NCI-H2107 (cell line): Measurements from ENCODE around the gene GCH1.
A peak's percentile ranks its signal among the peaks of the same experiment; 100 is the strongest.
"Not testable (repeated sequence)": the region's sequence is repeated elsewhere in the genome, so short reads cannot be mapped to it uniquely, and the experiment has no call there.

Experiments
- DNase-seq: peaks from one replicate; lab custom pipeline; 2025; lab: John Stamatoyannopoulos, UW

The GCH1 gene

DNA sequence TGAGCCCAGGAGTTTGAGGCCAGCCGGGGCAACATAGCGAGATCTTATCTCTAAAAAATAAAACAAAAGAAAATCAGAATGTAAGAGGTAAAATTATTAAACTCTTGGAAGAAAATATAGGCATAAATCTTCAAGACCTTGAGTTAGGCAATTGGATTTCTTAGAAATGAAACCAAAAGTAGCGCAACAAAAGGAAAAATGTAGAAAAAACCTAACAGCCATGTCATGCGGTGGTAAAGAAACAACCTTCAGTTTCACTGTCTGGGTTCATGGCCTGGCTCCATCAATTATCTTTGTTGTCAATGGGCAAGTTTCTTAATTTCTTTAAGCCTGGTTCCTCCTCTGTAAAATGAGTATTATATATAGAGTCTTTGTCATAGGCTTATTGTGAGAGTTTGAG lies 5.6 kb upstream of the GCH1 start:
- DNase-seq: no peak

DNA sequence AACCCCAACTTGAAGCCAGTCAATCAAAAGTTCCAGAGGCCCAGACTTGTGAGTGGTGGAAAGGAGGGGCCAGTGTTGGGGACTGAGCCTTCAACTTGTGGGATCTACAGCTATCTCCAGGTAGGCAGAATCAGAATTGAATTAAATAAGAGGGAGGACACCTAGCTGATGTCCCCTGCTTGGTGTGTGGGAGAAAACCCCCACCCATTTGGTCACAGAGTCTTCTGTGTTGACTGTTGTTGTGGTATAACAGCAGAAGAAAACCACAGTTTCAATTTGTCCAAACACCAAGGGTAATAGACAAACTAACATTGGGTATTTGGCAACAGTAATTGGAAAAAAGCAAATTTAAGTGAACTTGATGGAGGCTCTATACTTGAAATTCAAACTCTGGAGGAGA lies 3.4 kb upstream of the GCH1 start:
- DNase-seq: no peak

DNA sequence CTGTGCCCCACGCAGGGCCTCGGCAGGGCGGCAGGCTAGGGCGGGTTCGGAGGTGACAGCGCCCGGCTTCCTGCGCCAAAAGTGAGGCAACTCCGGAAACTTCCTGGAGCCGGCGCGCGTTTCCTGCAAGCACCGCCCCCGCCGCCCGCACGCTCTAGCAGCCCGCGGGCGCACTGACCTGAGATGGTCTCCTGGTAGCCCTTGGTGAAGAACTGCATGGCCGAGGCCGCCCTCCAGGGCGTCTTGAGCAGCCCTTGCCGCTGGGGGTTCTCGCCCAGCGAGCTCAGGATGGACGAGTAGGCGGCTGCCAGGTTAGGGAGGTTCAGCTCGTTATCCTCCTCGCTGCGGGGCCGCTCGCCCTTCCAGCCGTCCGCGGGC lies 494 bp downstream of the GCH1 start:
- peak; percentile 32 for DNase-seq

DNA sequence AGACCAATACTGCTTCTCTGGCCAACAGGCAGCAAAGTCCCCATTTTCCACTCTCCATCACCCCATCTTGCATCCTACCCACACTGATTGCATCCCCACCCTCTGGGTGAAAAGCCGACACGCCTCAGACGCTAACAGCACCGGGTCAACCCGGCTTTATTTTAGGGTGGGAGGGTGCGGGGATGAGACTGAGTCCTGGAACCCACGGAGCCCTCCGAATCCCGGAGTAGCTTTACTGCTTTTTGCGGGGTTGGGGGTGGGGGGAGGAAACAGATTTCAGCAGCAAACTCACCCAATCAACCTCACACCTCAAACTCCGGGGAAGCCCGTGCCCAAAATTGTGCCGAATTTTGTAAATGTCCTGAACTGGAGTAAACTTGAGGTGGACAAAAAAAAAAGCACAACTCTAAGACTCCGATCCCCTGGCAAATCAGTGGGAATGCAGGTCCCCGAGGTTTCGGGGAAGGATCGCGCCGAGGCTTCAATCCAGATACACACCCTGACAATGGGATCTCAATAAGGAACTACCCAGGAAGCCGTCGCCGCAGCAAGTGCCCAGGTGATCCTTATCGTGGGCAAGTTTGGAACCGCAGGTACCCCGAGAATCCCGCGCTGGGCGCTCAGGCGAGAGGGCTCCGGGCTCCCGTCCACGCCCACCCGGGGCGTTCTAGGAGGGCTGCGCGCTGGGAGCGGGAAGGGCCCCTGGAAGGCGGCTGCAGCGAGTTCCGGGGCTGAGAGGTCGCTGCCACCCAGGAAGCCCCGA lies 1.1 kb downstream of the GCH1 start:
- DNase-seq: no peak

DNA sequence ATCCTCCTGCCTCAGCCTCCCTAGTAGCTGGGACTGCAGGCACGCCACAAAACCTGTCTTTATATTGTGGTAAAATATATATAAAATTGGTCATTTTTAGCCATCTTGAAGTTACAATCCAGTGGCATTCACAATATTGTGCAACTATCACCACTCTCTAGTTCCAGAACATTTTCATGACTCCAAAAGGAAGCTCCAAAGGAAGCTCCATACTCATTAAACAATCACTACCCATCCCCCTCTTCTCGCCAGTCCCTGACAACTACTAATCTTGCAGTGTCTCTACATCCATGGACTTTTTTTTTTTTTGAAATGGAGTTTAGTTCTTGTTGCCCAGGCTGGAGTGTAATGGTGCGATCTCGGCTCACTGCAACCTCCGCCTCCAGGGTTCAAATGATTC lies 3.1 kb downstream of the GCH1 start:
- no peak for DNase-seq

DNA sequence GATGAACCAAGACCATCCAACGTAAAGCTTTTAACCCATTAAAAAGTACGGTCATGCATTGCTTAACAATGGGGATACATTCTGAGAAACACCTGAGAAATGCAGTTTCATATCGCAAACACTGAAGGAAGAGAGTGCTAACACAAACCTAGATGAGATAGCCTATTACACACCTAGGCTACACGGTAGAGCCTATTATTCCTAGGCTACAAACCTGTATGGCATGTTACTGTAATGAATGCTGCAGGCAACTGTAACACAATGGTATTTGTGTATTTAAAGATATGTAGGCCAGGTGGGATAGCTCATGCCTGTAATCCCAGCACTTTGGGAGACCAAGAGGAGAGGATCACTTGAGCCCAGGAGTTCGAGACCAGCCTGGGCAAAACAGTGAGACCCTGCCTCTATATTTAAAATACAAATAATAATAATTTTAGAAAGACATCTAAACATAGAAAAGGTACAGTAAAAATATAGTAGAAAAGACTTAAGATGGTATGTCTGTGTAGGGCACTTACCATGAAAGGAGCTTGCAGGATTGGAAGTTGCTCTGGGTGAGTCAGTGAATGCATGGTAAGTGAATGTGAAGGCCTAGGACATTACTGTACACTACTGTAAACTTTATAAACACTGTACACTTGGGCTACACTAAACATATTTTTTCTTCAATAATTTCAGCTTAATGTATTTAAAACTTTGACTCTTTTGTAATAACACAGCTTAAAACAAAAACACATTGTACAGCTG lies 4.6 kb downstream of the GCH1 start:
- not testable (repeated sequence) for DNase-seq

DNA sequence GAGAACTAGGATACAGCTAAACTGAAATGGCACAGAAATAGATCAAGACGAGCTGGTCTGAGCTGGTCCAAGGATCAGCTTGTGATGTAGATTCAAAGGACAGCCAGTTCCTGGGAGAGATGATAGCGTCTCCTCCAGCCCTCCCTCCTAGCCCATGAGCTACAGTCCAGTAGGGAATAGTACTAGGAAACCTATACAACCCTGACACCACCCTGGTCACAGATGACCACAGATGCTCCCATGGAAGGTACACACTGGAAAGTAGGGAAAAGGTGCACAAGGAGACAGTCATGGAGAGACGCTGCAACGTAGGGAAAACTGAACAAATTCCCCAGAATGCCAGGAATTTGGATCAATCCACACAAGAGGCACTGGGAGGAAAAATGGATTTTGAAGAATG lies 6.9 kb downstream of the GCH1 start:
- no peak for DNase-seq

DNA sequence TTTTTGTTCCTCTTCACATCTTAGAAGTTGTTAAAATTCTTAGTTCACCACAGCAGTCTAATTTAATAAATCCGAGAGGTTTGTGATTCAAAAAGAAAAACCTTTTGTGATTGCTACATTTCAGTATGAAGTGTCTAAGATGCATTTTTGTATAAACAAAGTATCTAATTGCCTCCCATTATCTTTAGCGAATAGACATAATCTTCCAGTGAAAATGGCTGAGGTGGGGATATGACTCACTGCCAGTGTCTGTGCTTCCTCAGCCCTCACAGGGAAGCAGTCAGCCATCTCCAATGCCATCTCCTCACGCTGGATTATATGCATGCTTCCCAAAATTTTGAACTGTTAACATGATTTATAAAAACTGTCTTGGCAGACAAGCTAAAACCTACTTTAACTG lies 7.6 kb downstream of the GCH1 start:
- DNase-seq: no peak

DNA sequence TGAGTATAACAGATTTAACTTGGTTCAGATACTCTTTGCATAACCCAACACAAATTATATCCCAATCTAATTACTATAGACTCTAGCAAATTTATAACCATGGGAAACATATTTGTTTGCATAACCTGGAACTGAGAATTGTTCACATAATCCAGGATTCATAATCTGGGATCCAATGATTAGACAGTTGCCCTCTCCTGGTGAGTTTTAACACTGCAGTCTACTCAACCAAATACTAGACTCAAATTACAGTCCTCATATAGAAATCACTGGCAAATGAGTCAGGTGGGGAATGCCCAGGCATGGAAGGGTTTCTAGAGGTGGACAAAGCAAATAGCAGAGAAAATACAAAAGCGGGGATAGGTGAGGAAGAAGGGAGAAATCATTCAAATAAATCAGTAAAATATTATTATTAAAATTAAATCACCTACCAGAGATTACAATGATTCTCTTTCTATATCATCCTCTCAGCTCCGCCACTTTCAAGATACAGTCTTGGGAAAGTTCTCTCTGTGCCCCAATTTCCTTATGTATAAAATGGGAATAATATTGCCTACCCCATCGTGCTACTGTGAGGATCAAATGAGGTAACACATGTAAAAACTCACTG lies 9.4 kb downstream of the GCH1 start:
- peak; percentile 35 for DNase-seq

DNA sequence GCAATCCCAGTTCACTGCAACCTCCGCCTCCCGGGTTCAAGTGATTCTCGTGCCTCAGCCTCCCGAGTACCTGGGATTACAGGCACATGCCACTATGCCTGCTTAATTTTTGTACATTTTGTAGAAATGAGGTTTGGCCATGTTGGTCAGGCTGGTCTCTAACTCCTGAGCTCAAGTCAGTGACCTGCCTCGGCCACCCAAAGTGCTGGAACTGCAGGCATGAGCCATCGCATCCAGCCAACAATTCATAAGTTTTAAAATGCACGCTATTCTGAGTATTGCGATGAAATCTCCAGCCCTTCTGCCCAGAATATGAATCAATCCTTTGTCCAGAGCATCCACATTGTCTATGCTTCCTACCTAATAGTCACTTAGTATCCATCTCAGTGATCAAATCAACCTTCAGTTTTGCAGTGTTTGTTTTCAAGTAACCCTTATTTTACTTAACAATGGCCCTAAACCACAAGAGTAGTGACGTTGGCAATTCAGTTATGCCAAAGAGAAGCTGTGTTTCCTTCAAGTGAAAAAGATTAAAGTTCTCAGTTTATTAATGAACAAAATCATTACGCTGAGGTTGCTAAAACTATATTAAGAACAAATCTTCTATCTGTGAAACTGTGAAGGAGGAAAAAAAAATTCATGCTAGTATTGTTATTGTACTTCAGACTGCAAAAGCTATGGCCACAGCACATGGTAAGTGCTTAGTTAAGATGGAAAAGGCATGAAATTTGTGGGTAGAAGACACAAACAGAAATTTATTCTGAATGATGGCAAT lies 11.0 kb downstream of the GCH1 start:
- DNase-seq: no peak

DNA sequence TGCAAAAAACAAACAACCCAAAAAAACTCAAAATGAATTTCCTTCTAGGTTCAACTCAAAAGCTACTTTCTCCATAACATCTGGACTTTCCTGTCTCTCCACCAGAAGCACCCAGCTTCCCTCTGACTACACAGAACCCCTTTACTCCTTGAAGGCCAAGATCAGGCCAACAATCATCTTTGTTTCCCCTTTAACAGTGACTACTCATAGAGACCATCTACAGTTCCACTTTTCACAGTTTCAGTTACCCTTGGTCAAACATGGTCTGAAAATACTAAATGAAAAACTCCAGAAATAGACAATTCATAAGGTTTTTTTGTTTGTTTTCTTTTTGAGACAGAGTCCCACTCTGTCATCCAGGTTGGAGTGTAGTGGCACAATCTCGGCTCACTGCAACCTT lies 11.8 kb downstream of the GCH1 start:
- no peak for DNase-seq

DNA sequence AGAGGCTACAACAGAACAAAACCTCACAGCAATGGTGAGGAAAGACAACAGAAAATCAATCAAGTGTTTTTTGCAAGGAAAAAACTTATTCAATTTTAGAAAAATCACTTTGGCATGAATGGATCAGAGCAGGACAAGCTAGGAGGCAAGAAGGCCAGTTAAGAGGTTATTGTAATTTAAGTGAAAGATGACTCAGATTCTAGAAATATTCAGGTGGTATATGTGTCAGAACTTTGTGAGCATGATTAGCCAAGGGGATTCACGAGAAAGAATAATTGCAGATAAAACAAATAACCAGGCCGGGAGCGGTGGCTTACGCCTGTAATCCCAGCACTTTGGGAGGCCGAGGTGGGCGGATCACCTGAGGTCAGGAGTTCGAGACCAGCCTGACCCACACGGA lies 12.7 kb downstream of the GCH1 start:
- no peak for DNase-seq

DNA sequence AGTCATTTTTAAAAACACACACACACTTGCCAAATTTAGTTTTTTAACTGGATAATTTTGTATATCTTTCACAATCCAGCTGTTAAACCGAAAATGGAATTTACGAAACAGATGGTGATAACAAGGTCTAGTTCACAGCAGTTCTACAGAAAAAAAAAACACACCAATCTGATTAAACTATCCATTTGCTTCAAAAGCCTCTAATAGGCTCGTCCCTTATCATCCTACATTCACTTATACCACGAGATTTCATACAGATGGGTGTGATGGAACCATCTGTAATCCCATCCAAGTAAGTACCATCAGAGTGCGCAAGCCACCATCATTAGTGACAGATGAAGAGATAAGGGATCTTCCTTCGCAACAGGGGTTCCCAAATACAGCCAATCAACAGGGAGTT lies 20.1 kb downstream of the GCH1 start:
- no peak for DNase-seq

DNA sequence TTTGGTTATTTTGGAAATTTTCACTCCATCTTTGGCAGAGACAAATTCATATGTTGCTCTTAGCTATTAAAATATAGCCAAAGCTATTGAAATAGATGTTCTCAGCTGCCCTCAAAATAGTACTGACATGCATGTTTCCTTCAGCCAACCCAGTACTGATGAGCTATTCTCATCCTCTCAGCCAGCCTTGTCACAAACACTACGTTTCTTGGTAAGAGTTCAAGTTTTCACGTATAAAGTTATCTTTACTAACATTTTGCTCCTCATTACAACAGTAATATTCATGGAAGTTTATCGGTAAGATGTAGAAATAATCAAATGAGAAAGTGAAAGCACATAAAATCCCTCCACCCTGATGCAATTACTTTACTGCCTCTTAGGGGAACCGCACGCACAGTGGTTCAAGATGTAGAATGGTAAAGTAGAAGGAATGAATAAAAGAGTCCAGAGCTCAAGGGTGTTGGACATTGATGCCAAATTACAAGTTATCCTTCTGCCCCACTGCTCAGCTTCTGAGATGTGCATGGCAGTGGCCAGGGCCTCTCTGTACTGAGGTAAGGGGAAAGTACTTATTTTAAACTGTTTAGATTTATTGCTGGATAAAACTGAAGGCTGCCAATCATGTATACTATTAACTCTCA lies 20.7 kb downstream of the GCH1 start:
- no peak for DNase-seq

DNA sequence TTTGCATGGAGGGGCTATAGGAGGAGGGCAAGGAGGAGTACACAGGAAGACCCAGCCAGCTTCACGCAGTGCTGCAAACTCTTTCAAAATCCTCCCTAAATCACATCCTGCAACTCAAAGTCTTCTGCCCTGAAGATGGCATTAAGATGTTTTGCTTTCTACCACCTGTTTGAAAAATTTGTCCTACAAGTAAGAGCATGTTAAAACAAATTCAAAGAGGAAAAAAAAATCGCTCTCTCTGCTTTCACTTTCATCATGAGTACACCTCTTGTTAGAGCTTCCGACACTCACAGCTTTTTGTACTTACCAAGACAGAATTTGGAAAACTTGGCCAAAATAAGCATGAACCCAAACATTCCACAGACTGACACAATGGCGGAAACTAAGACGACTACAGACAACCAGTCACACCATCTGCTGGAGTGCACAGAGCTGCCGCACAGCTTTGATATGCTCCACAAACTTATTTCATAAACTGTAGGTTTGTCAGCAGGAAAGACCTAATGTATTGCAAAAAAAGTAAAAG lies 21.3 kb downstream of the GCH1 start:
- no peak for DNase-seq

DNA sequence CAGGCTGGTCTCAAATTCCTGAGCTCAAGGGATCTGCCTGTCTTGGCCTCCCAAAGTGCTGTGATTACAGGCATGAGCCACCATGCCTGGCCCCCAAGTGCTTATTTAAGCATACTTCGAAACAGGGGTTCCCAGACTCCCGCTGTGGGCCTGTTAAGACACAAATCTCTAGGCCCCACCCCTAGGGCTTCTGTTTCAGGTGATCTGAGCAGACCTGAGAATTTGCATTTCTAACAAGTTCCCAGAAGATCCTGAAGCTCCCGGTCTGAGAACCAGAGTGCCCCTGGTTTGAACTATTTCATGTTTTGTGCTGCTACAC lies 25.0 kb downstream of the GCH1 start:
- no peak for DNase-seq

DNA sequence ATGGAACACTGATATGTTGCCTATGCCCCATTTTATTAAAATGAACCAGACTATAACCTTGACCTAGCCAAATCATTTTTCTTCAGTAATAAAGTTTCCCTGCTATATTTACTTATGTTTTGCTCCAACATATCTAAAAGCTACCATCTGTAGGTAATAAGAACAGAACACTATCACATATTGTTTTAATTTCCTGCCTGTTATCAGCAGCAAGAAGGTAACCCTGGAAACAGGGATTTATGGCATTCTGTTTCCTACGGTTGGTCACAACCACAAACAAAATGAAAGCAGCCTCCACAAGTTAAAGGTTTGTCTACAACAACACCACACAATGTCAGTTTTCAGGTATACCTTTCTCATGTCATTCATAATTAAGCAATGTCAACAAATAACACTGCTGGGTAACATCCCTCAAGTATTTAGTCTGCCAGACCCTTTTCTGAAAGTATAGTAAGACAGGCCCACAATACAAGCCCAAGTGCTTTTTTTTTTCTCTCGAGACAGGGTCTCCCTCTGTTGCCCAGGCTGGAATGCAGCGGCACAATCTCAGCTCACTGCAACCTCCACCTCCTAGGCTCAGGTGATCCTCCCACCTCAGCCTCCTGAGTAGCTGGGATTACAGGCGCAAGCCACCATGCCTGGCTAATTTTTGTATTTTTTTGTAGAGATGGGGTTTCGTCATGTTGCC lies 25.5 kb downstream of the GCH1 start:
- no peak for DNase-seq

DNA sequence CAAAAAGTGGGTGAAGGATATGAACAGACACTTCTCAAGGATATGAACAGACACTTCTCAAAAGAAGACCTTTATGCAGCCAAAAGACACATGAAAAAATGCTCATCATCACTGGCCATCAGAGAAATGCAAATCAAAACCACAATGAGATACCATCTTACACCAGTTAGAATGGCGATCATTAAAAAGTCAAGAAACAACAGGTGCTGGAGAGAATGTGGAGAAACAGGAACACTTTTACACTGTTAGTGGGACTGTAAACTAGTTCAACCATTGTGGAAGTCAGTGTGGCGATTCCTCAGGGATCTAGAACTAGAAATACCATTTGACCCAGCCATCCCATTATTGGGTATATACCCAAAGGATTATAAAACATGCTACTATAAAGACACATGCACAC lies 27.0 kb downstream of the GCH1 start:
- DNase-seq: not testable (repeated sequence)

DNA sequence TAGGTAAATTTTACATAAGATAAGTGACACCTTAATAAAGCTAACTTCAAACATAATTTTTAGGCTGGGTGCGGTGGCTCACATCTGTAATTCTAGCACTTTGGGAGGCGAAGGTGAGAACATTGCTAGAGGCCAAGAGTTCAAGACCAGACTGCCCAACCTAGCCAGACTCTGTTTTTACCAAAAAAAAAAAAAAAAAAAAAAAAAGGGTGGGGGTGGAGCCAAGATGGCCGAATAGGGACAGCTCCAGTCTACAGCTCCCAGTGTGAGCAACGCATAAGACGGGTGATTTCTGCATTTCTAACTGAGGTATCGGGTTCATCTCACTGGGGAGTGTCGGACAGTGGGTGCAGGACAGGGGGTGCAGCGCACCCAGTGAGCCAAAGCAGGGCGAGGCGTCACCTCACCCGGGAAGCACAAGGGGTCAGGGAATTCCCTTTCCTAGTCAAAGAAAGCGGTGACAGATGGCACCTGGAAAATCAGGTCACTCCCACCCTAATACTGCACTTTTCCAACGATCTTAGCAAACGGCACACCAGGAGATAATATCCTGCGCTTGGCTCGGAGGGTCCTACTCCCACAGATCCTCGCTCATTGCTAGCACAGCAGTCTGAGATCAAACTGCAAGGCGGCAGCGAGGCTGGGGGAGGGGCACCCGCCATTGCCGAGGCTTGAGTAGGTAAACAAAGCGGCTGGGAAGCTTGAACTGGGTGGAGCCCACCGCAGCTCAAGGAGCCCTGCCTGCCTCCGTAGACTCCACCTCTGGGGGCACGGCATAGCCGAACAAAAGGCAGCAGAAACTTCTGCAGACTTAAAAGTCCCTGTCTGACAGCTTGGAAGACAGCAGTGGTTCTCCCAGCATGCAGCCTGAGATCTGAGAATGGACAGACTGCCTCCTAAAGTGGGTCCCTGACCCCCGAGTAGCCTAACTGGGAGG lies 32.2 kb downstream of the GCH1 start:
- not testable (repeated sequence) for DNase-seq

DNA sequence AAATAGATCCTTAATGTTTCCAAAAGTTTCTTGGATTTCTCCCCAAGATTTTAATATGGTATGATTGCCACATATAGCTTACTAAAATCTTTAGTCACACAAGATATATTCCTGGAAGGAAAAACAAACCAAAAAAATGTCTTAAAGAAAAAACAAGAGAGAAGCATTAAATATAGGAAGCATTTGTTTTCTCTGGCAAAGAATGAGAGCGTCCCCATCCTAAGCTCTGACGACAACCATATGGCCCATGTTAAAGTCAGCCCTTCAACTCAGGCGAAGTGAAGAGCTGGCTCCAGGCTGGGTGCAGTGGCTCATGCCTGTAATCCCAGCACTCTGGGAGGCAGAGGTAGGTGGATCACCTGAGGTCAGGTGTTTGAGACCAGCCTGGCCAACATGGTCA lies 35.6 kb downstream of the GCH1 start:
- DNase-seq: no peak
